Fibroblast of skin of scalp (primary cell): ENCODE data around the gene CAPN1.
"Not testable (repeated sequence)": the region's sequence is repeated elsewhere in the genome, so short reads cannot be mapped to it uniquely, and the experiment has no call there.

Experiments used
- DNase-seq: peaks from one replicate; pipeline ENCODE4 v3.0.0-alpha.2; 2013

CAPN1 gene

GRCh38 chr11:65219930-65220213 lies 38.1 kb downstream of the CAPN1 start:
- DNase-seq: peak; percentile 6

- DNase-seq: no peak
Observed at GRCh38 chr11:65221026-65221425, 39.3 kb downstream of the CAPN1 start.

- no peak for DNase-seq
Observed at GRCh38 chr11:65223011-65223410, 41.3 kb downstream of the CAPN1 start.

- DNase-seq: peak; percentile 55
Observed at GRCh38 chr11:65224930-65225278, 43.2 kb downstream of the CAPN1 start.

- DNase-seq: peak; percentile 55
Observed at GRCh38 chr11:65225279-65226102, 43.8 kb downstream of the CAPN1 start.

- no peak for DNase-seq
Observed at GRCh38 chr11:65226103-65226442, 44.3 kb downstream of the CAPN1 start.

- no peak for DNase-seq
Observed at GRCh38 chr11:65227879-65228278, 46.2 kb downstream of the CAPN1 start.

GRCh38 chr11:65236194-65237059 lies 54.7 kb downstream of the CAPN1 start:
- no peak for DNase-seq

GRCh38 chr11:65238302-65238701 lies 56.6 kb downstream of the CAPN1 start:
- DNase-seq: not testable (repeated sequence)

- no peak for DNase-seq
Observed at GRCh38 chr11:65241134-65241533, 59.4 kb downstream of the CAPN1 start.

GRCh38 chr11:65241692-65242091 lies 60.0 kb downstream of the CAPN1 start:
- no peak for DNase-seq

- DNase-seq: no peak
Observed at GRCh38 chr11:65242389-65242788, 60.7 kb downstream of the CAPN1 start.

- no peak for DNase-seq
Observed at GRCh38 chr11:65243797-65244196, 62.1 kb downstream of the CAPN1 start.

- not testable (repeated sequence) for DNase-seq
Observed at GRCh38 chr11:65245046-65245445, 63.3 kb downstream of the CAPN1 start.

GRCh38 chr11:65246506-65246905 lies 64.8 kb downstream of the CAPN1 start:
- DNase-seq: no peak

GRCh38 chr11:65248184-65248710 lies 66.5 kb downstream of the CAPN1 start:
- not testable (repeated sequence) for DNase-seq

GRCh38 chr11:65251476-65251875 lies 69.7 kb downstream of the CAPN1 start:
- DNase-seq: no peak

GRCh38 chr11:65254724-65255123 lies 73.0 kb downstream of the CAPN1 start:
- no peak for DNase-seq

- no peak for DNase-seq
Observed at GRCh38 chr11:65258988-65259387, 77.3 kb downstream of the CAPN1 start.

GRCh38 chr11:65260302-65260701 lies 78.6 kb downstream of the CAPN1 start:
- DNase-seq: no peak

GRCh38 chr11:65260756-65261590 lies 79.2 kb downstream of the CAPN1 start:
- DNase-seq: no peak
